ENCODE results near the gene ITGB8. TPM values are rescaled to one million over a fixed set of nuclear protein-coding genes. Genes with fewer than 3 reads are reported as not detected.

Gene ITGB8
- total RNA-seq, 1 donor from 2014 or later: 1.5 TPM

- Histone ChIP-seq H3K27ac (replicated peaks) (no peak overlapping the region), H3K36me3 (no peaks in the 10 kb centered on the region), H3K27me3 (ENCODE audit: low read depth) (no peaks in the 10 kb centered on the region), H3K4me1 (no peaks in the 10 kb centered on the region), H3K4me3 (no peak overlapping the region), H3K9me3 (replicated peaks) (no peaks in the 10 kb centered on the region)
- no peak for TF ChIP-seq CTCF (IDR thresholded peaks at IDR 0.05; ENCODE audit: borderline replicate concordance)
- intact Hi-C loops (cut with micrococcal nuclease): no loop called here
- no peak for DNase-seq
These were observed 24.2 kb downstream of the ITGB8 start for GRCh38 chr7:20354610-20355528.

GRCh38 chr7:20358106-20358505 is 27.4 kb downstream of the ITGB8 start:
- Histone ChIP-seq H3K36me3 (no peaks in the 10 kb centered on the region), H3K27ac (replicated peaks) (no peak overlapping the region)
- no peak for DNase-seq

GRCh38 chr7:20358762-20359282 is 28.1 kb downstream of the ITGB8 start:
- Histone ChIP-seq H3K9me3 (replicated peaks) (no peaks in the 10 kb centered on the region), H3K27me3 (ENCODE audit: low read depth) (no peaks in the 10 kb centered on the region), H3K4me3 (no peak overlapping the region), H3K4me1 (no peaks in the 10 kb centered on the region), H3K27ac (replicated peaks) (no peak overlapping the region), H3K36me3 (no peaks in the 10 kb centered on the region)
- DNase-seq: no peak
- intact Hi-C loops (cut with micrococcal nuclease): no loop called here
- no peak for TF ChIP-seq CTCF (IDR thresholded peaks at IDR 0.05; ENCODE audit: borderline replicate concordance)

More at GRCh38 chr7:20358106-20358505, 27.4 kb downstream of the ITGB8 start:
- H3K4me1 ChIP-seq: no peaks in the 10 kb centered on the region
- no peak overlapping the region for H3K4me3 ChIP-seq
- intact Hi-C loops (cut with micrococcal nuclease): no loop called here
- H3K9me3 ChIP-seq (replicated peaks): no peaks in the 10 kb centered on the region
- no peaks in the 10 kb centered on the region for H3K27me3 ChIP-seq (ENCODE audit: low read depth)
- no peak for TF ChIP-seq CTCF (IDR thresholded peaks at IDR 0.05; ENCODE audit: borderline replicate concordance)

GRCh38 chr7:20359341-20359963 is 28.8 kb downstream of the ITGB8 start:
- no peak overlapping the region for H3K4me3 ChIP-seq
- TF ChIP-seq CTCF (IDR thresholded peaks at IDR 0.05; ENCODE audit: borderline replicate concordance): no peak
- H3K27ac ChIP-seq (replicated peaks): no peak overlapping the region
- no peaks in the 10 kb centered on the region for H3K36me3 ChIP-seq
- H3K9me3 ChIP-seq (replicated peaks): no peaks in the 10 kb centered on the region
- no peak for DNase-seq
- intact Hi-C loops (cut with micrococcal nuclease): no loop called here
- no peaks in the 10 kb centered on the region for H3K27me3 ChIP-seq (ENCODE audit: low read depth)
- peaks cover 2% of the 10 kb centered on the region for H3K4me1 ChIP-seq

- H3K27me3 ChIP-seq (ENCODE audit: low read depth): no peaks in the 10 kb centered on the region
- no peak overlapping the region for H3K27ac ChIP-seq (replicated peaks)
- H3K9me3 ChIP-seq (replicated peaks): no peaks in the 10 kb centered on the region
- DNase-seq: no peak
- H3K4me3 ChIP-seq: no peak overlapping the region
- no peak for TF ChIP-seq CTCF (IDR thresholded peaks at IDR 0.05; ENCODE audit: borderline replicate concordance)
- no peaks in the 10 kb centered on the region for H3K36me3 ChIP-seq
- peaks cover 19% of the 10 kb centered on the region for H3K4me1 ChIP-seq
- intact Hi-C loops (cut with micrococcal nuclease): no loop called here
These were observed 32.0 kb downstream of the ITGB8 start for GRCh38 chr7:20362574-20363253.
